ENCODE measurements around the gene GPER1.

The GPER1 gene

DNA sequence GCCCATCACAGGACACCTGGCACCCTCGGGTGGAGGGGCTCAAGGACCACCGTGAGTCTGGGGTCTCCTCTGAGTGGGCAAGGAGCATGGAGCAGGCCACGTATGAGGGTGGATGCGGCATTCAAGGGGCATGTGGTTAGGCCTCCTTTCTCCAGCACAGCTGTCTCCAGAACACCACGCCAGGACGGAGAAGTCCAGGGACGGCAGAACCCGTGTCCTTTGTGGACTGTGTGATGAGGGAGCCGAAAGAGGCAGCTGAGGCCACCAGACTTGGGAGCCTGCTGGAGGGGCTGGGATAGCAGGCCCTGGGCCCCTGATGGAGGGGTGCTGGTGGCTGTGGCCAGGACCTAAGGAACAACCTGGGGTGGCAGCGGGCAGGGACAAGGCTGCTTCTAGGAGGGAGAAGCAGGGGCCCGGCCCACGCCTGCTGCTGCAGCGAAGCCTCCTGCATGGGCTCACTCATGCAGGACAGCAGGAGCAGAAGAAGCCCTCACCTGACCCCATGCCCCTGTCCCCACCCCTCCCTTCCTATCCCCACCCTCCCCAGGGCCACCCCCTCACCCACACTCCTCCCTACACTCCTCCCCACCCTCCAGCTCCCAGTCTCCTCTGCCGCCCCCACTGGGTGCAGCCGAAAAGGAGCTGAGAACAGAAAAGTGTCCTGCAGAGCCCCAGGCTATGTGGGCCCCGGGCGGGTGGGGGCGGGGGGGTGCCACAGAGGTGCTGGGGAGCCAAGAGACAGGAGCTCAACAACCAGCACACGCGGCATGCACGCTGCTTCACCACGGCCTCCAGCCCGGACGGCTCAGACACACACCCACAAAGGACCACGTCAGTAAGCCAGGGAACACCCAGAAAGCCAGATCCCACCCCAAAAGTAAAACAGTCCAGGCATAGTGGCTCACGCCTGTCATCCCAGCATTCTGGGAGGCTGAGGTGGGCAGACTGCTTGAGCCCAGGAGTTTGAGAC lies 42.4 kb downstream of the GPER1 start:
- Histone ChIP-seq H3K9me3 (ENCODE audit: control insufficient read depth, insufficient read depth, low read length) (no peaks in the 10 kb centered on the region), H3K4me3 (ENCODE audit: low read length) (no peak overlapping the region), H3K27ac (ENCODE audit: low read depth, low read length) (no peak overlapping the region), H3K9me2 (replicated peaks; ENCODE audit: control insufficient read depth, low read length) (no peaks in the 10 kb centered on the region), H4K20me1 (ENCODE audit: control insufficient read depth, insufficient read depth, low read depth, low read length) (peaks cover 5% of the 10 kb centered on the region; the same call in 1 of the 2 replicates), H3K4me1 (ENCODE audit: control insufficient read depth, low read length) (peaks cover 4% of the 10 kb centered on the region; the same call in 1 of the 2 replicates), H3K36me3 (ENCODE audit: control insufficient read depth, low read length) (peaks cover 29% of the 10 kb centered on the region), H3K4me2 (ENCODE audit: low read length) (no peak overlapping the region), H3K79me2 (ENCODE audit: control insufficient read depth, low read length) (peaks cover 41% of the 10 kb centered on the region), H3K27me3 (ENCODE audit: control insufficient read depth, low read length) (no peaks in the 10 kb centered on the region), H3F3A (ENCODE audit: control insufficient read depth, insufficient read depth) (0 out of 2 replicates have a peak, but pooled peaks cover 3% of the 10 kb centered on the region)
- no peak for TF ChIP-seq EZH2phosphoT487 (IDR thresholded peaks at IDR 0.05; ENCODE audit: borderline replicate concordance, low read length)
- TF ChIP-seq, protein P1, sequence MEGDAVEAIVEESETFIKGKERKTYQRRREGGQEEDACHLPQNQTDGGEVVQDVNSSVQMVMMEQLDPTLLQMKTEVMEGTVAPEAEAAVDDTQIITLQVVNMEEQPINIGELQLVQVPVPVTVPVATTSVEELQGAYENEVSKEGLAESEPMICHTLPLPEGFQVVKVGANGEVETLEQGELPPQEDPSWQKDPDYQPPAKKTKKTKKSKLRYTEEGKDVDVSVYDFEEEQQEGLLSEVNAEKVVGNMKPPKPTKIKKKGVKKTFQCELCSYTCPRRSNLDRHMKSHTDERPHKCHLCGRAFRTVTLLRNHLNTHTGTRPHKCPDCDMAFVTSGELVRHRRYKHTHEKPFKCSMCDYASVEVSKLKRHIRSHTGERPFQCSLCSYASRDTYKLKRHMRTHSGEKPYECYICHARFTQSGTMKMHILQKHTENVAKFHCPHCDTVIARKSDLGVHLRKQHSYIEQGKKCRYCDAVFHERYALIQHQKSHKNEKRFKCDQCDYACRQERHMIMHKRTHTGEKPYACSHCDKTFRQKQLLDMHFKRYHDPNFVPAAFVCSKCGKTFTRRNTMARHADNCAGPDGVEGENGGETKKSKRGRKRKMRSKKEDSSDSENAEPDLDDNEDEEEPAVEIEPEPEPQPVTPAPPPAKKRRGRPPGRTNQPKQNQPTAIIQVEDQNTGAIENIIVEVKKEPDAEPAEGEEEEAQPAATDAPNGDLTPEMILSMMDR (IDR thresholded peaks at IDR 0.05; ENCODE audit: low read depth, low read length, poor library complexity, severe bottlenecking) = no peak

DNA sequence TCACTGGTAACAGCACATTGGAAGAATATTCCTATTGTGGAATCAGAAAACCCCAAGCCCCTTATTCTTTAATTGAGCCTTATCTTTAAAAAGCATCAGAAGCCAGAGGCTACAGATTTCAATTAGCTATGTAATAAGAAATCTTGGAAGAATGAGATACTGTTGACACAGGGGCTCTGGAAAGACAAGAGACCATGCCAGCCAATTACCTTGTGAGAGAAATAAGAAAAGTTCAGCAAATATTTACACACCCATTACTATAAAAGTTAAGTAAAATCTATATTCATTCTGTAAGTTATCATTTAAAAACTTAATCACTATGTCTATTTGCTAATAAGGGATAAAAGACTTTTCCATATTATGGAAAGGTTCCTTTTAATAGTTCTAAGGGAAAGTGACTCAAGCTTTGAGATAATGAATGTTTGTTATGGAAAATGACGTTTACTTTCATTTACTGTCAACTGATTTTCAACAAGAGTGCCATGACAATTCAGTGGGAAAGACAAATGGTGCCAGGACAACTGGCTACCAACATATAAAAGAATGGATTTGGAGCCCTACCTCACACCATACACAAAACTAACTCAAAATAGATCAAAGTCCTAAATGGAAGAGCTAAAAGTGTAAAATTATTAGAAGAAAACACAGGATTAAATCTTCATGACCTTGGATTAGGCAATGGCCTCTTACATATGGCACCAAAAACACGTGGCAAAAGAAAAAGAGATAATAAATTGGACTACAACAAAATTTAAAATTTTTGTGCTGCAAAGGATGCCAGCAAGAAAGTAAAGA lies 43.8 kb downstream of the GPER1 start:
- H3K27me3 ChIP-seq (ENCODE audit: control insufficient read depth, low read length) = no peaks in the 10 kb centered on the region
- H3F3A ChIP-seq (ENCODE audit: control insufficient read depth, insufficient read depth) = 0 out of 2 replicates have a peak, but pooled peaks cover 3% of the 10 kb centered on the region
- H3K79me2 ChIP-seq (ENCODE audit: control insufficient read depth, low read length) = peaks cover 45% of the 10 kb centered on the region
- peaks cover 21% of the 10 kb centered on the region for H3K36me3 ChIP-seq (ENCODE audit: control insufficient read depth, low read length)
- no peaks in the 10 kb centered on the region for H3K9me2 ChIP-seq (replicated peaks; ENCODE audit: control insufficient read depth, low read length)
- peaks cover 5% of the 10 kb centered on the region; the same call in 1 of the 2 replicates for H4K20me1 ChIP-seq (ENCODE audit: control insufficient read depth, insufficient read depth, low read depth, low read length)
- H3K4me1 ChIP-seq (ENCODE audit: control insufficient read depth, low read length) = peaks cover 5% of the 10 kb centered on the region
- no peak overlapping the region for H3K27ac ChIP-seq (ENCODE audit: low read depth, low read length)
- no peak overlapping the region for H3K4me3 ChIP-seq (ENCODE audit: low read length)
- H3K9me3 ChIP-seq (ENCODE audit: control insufficient read depth, insufficient read depth, low read length) = no peaks in the 10 kb centered on the region
- no peak for TF ChIP-seq EZH2phosphoT487 (IDR thresholded peaks at IDR 0.05; ENCODE audit: borderline replicate concordance, low read length)
- TF ChIP-seq, protein P1 (IDR thresholded peaks at IDR 0.05; ENCODE audit: low read depth, low read length, poor library complexity, severe bottlenecking) = no peak
- H3K4me2 ChIP-seq (ENCODE audit: low read length) = no peak overlapping the region

DNA sequence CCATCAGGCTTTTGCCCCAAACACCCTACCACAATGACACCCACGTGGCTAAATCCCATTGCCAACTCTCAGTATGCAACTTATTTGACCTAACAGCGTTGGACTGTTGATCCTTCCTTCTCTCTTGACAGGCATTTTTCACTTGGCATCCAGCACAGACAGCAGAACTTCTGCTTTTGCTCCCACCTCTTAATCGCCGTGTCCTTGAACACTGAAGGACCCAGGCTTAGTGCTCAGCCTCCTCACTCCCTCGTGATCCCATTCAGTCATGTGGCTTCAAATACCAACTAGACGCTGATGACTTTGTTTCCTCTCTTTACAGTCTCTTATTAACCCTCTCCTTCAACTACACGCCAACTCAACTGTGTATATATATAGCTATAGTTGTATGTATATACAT lies 47.0 kb downstream of the GPER1 start:
- H3K9me2 ChIP-seq (replicated peaks; ENCODE audit: control insufficient read depth, low read length) = no peaks in the 10 kb centered on the region
- peaks cover 23% of the 10 kb centered on the region for H3K4me1 ChIP-seq (ENCODE audit: control insufficient read depth, low read length)
- H3F3A ChIP-seq (ENCODE audit: control insufficient read depth, insufficient read depth) = no peaks in the 10 kb centered on the region
- no peak overlapping the region for H3K27ac ChIP-seq (ENCODE audit: low read depth, low read length)
- H3K36me3 ChIP-seq (ENCODE audit: control insufficient read depth, low read length) = peaks cover 8% of the 10 kb centered on the region
- H3K9me3 ChIP-seq (ENCODE audit: control insufficient read depth, insufficient read depth, low read length) = no peaks in the 10 kb centered on the region
- no peak for TF ChIP-seq EZH2phosphoT487 (IDR thresholded peaks at IDR 0.05; ENCODE audit: borderline replicate concordance, low read length)
- TF ChIP-seq, protein P1 (IDR thresholded peaks at IDR 0.05; ENCODE audit: low read depth, low read length, poor library complexity, severe bottlenecking) = no peak
- H3K79me2 ChIP-seq (ENCODE audit: control insufficient read depth, low read length) = peaks cover 50% of the 10 kb centered on the region
- H3K27me3 ChIP-seq (ENCODE audit: control insufficient read depth, low read length) = peaks cover 3% of the 10 kb centered on the region; the same call in 1 of the 2 replicates
- no peak overlapping the region for H3K4me3 ChIP-seq (ENCODE audit: low read length)
- no peak overlapping the region for H3K4me2 ChIP-seq (ENCODE audit: low read length)
- H4K20me1 ChIP-seq (ENCODE audit: control insufficient read depth, insufficient read depth, low read depth, low read length) = peaks cover 5% of the 10 kb centered on the region; the same call in 1 of the 2 replicates
